HepG2 (cell line): ENCODE data around the gene NVL. TPM values are rescaled to one million over a fixed set of nuclear protein-coding genes. Genes with fewer than 3 reads are reported as not detected.
A peak's percentile ranks its signal among the peaks of the same experiment; 100 is the strongest.

Experiments
- ATF4 ChIP-seq, 2 experiments: fragments of 450-650 bp in 1 of 2; sonication (generic) in 1 of 2; formaldehyde crosslinking; IDR thresholded peaks; 2 replicates each; pipeline versions ENCODE4 v1.5.0 to v1.8.0; 2020 to 2022; ENCODE audit warnings: mild to moderate bottlenecking in 1 of 2, missing genetic modification reagents in 1 of 2
- GATAD1 ChIP-seq: IDR thresholded peaks from 2 replicates; pipeline ENCODE4 v1.6.1; 2016; ENCODE audit warnings: missing genetic modification reagents, missing compliant biosample characterization
- GRHL1 ChIP-seq: sonication (generic); formaldehyde crosslinking; conservative IDR thresholded peaks from 2 replicates; pipeline ENCODE4 v1.8.0; 2022; ENCODE audit warnings: missing genetic modification reagents
- HOXA7 ChIP-seq: sonication (generic); formaldehyde crosslinking; IDR thresholded peaks from 2 replicates; pipeline ENCODE4 v1.8.1; 2022; ENCODE audit warnings: mild to moderate bottlenecking, missing genetic modification reagents, moderate library complexity
- NPAS2 ChIP-seq: sonication (generic); formaldehyde crosslinking; IDR thresholded peaks from 2 replicates; pipeline ENCODE4 v1.8.0; 2022; ENCODE audit warnings: mild to moderate bottlenecking, missing genetic modification reagents, borderline replicate concordance
- SNAPC4 ChIP-seq: sonication (generic); formaldehyde crosslinking; IDR thresholded peaks from 2 replicates; pipeline ENCODE4 v1.4.0; 2020; ENCODE audit warnings: mild to moderate bottlenecking, missing genetic modification reagents
- SNRNP70 ChIP-seq: fragments of 200-400 bp; formaldehyde crosslinking; IDR thresholded peaks from 2 replicates; pipeline ENCODE4 v1.6.1; 2017; ENCODE audit warnings: mild to moderate bottlenecking, low read depth, low read length, moderate library complexity
- TBL1XR1 ChIP-seq: fragments of 150-350 bp; IDR thresholded peaks from 2 replicates; pipeline ENCODE4 v1.6.1; 2014; ENCODE audit warnings: borderline replicate concordance, low read length; ENCODE audit not compliant: partially characterized antibody
- TCF7L2 ChIP-seq: IDR thresholded peaks from 2 replicates; pipeline ENCODE4 v1.6.1; 2011; ENCODE audit warnings: mild to moderate bottlenecking, low read depth, low read length, moderate library complexity
- YY1 ChIP-seq: IDR thresholded peaks from 2 replicates; pipeline ENCODE4 v1.6.1; 2011; ENCODE audit warnings: low read length, low read depth, moderate library complexity, mild to moderate bottlenecking; ENCODE audit not compliant: insufficient read depth, insufficient replicate concordance
- ZNF441 ChIP-seq: sonication (generic); formaldehyde crosslinking; IDR thresholded peaks from 2 replicates; pipeline ENCODE4 v1.7.0; 2021; ENCODE audit warnings: missing genetic modification reagents, borderline replicate concordance
- ZNF451 ChIP-seq: sonication (generic); formaldehyde crosslinking; IDR thresholded peaks from 2 replicates; pipeline ENCODE4 v1.5.0; 2020; ENCODE audit warnings: mild to moderate bottlenecking, missing genetic modification reagents
- ZNF468 ChIP-seq: sonication (generic); formaldehyde crosslinking; IDR thresholded peaks from 2 replicates; pipeline ENCODE4 v1.8.0; 2022; ENCODE audit warnings: mild to moderate bottlenecking, moderate library complexity, missing genetic modification reagents
- ZNF790 ChIP-seq: sonication (generic); formaldehyde crosslinking; IDR thresholded peaks from 2 replicates; pipeline ENCODE4 v1.8.0; 2022; ENCODE audit warnings: missing genetic modification reagents, mild to moderate bottlenecking, borderline replicate concordance
- polyA plus RNA-seq, 8 experiments: library from polyadenylated mRNA; depleted of rRNA in 3 of 8; stranded (reverse) in 7 of 8; unstranded in 1 of 8; fragments of >200 nt; fragmentation: Illumina TruSeq in 4 of 8; extraction: Trizol in 4 of 8; gene quantifications; 2 replicates each; pipeline versions ENCODE4 v1.2.1 to v1.2.3, GENCODE V29; 2011 to 2016; ENCODE audit warnings: low read depth in 4 of 8, missing spikeins in 1 of 8, mixed read lengths in 1 of 8; ENCODE audit not compliant: insufficient read depth in 1 of 8
- total RNA-seq, 5 experiments: library from RNA; depleted of rRNA; stranded (reverse); fragments of >200 nt; fragmentation: Illumina TruSeq; extraction: Trizol; gene quantifications; 2 replicates each; pipeline ENCODE4 v1.2.3, GENCODE V29; 2016; ENCODE audit warnings: low read depth in 1 of 5
- TF ChIP-seq, protein P1 (sequence below): sonication (generic); formaldehyde crosslinking; IDR thresholded peaks from 2 replicates; pipeline ENCODE4 v1.4.0; 2020; ENCODE audit warnings: missing genetic modification reagents, borderline replicate concordance

NVL gene
- total and polyA plus RNA-seq, 2 of the 13 experiments (the other 11 are each of a cell fraction or from before 2014, with no cell fraction given): 8.3 to 21.0 TPM

GRCh38 chr1:224356685-224357625 is 27.0 kb upstream of the NVL start, which contains the start of gene CNIH4 (continued):
- TF ChIP-seq GRHL1 (CRISPR knock-in tag) (no peak), ZNF468 (no peak), SNAPC4 (no peak), ZNF441 (CRISPR knock-in tag) (peak; percentile 24; the same call in 1 of the 2 replicates), TBL1XR1 (no peak), HOXA7 (no peak), NPAS2 (CRISPR knock-in tag) (no peak), ATF4 (CRISPR knock-in tag; IDR thresholded peaks at IDR 0.05) (no peak), GATAD1 (CRISPR knock-in tag) (peak; percentile 64), ZNF790 (peak; percentile 57; the same call in 1 of the 2 replicates), YY1 (peak; percentile 62), TCF7L2 (no peak), ZNF451 (CRISPR knock-in tag) (no peak), SNRNP70 (no peak)
- TF ChIP-seq, protein P1, sequence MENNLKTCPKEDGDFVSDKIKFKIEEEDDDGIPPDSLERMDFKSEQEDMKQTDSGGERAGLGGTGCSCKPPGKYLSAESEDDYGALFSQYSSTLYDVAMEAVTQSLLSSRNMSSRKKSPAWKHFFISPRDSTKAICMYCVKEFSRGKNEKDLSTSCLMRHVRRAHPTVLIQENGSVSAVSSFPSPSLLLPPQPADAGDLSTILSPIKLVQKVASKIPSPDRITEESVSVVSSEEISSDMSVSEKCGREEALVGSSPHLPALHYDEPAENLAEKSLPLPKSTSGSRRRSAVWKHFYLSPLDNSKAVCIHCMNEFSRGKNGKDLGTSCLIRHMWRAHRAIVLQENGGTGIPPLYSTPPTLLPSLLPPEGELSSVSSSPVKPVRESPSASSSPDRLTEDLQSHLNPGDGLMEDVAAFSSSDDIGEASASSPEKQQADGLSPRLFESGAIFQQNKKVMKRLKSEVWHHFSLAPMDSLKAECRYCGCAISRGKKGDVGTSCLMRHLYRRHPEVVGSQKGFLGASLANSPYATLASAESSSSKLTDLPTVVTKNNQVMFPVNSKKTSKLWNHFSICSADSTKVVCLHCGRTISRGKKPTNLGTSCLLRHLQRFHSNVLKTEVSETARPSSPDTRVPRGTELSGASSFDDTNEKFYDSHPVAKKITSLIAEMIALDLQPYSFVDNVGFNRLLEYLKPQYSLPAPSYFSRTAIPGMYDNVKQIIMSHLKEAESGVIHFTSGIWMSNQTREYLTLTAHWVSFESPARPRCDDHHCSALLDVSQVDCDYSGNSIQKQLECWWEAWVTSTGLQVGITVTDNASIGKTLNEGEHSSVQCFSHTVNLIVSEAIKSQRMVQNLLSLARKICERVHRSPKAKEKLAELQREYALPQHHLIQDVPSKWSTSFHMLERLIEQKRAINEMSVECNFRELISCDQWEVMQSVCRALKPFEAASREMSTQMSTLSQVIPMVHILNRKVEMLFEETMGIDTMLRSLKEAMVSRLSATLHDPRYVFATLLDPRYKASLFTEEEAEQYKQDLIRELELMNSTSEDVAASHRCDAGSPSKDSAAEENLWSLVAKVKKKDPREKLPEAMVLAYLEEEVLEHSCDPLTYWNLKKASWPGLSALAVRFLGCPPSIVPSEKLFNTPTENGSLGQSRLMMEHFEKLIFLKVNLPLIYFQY: no peak
